Astrocyte (in vitro differentiated cells and primary cell): ENCODE data around the gene HPN. TPM values are rescaled to one million over a fixed set of nuclear protein-coding genes. Genes with fewer than 3 reads are reported as not detected.

Source experiments
- DNase-seq: peaks from one replicate; pipeline ENCODE4 v3.0.0-alpha.2; 2010; ENCODE audit warnings: low read depth
- FAIRE-seq: peaks from 2 replicates; lab custom pipeline; 2011; peaks lifted over from hg19 to GRCh38; lab: Jason Lieb, UNC
- H2AFZ ChIP-seq: 2 replicates; pipeline ENCODE4 v1.6.0; 2012; ENCODE audit warnings: low read depth, low read length, inconsistent platforms
- H3K27ac ChIP-seq: 2 replicates; pipeline ENCODE4 v1.5.1; 2011; ENCODE audit warnings: low read depth, low read length, inconsistent platforms
- H3K27me3 ChIP-seq: 2 replicates; pipeline ENCODE4 v1.6.0; 2011; ENCODE audit warnings: low read length, inconsistent platforms; ENCODE audit not compliant: insufficient read depth
- H3K36me3 ChIP-seq: 2 replicates; pipeline ENCODE4 v1.5.1; 2011; ENCODE audit warnings: low read length, inconsistent platforms; ENCODE audit not compliant: insufficient read depth
- H3K4me1 ChIP-seq: 2 replicates; pipeline ENCODE4 v1.5.1; 2011; ENCODE audit warnings: low read length, inconsistent platforms; ENCODE audit not compliant: insufficient read depth
- H3K4me2 ChIP-seq: 2 replicates; pipeline ENCODE4 v1.6.0; 2012; ENCODE audit warnings: low read length, inconsistent platforms
- H3K4me3 ChIP-seq: 2 replicates; pipeline ENCODE4 v1.5.1; 2011; ENCODE audit warnings: low read depth, mild to moderate bottlenecking, low read length, inconsistent platforms; ENCODE audit not compliant: insufficient read depth
- H3K79me2 ChIP-seq: 2 replicates; pipeline ENCODE4 v1.6.0; 2012; ENCODE audit warnings: mild to moderate bottlenecking, low read length, inconsistent platforms; ENCODE audit not compliant: insufficient read depth
- H3K9ac ChIP-seq: 2 replicates; pipeline ENCODE4 v1.6.0; 2012; ENCODE audit warnings: mild to moderate bottlenecking, low read length, inconsistent platforms
- H3K9me3 ChIP-seq: 2 replicates; pipeline ENCODE4 v1.5.1; 2012; ENCODE audit warnings: low read depth, mild to moderate bottlenecking, low read length, inconsistent platforms; ENCODE audit not compliant: insufficient read depth
- H4K20me1 ChIP-seq: 2 replicates; pipeline ENCODE4 v1.6.0; 2012; ENCODE audit warnings: low read length, inconsistent platforms; ENCODE audit not compliant: insufficient read depth
- H3K27ac Mint-ChIP-seq: one replicate; pipeline ENCODE4 v1.8.0; 2021; ENCODE audit warnings: mild to moderate bottlenecking, mixed read lengths; ENCODE audit not compliant: unreplicated experiment
- H3K27me3 Mint-ChIP-seq: one replicate; pipeline ENCODE4 v1.8.0; 2021; ENCODE audit warnings: low read depth, mixed read lengths; ENCODE audit not compliant: unreplicated experiment
- H3K36me3 Mint-ChIP-seq: one replicate; pipeline ENCODE4 v1.8.0; 2021; ENCODE audit warnings: low read depth, mixed read lengths; ENCODE audit not compliant: unreplicated experiment
- H3K4me1 Mint-ChIP-seq: one replicate; pipeline ENCODE4 v1.8.0; 2021; ENCODE audit warnings: low read depth, mixed read lengths; ENCODE audit not compliant: unreplicated experiment
- H3K4me3 Mint-ChIP-seq: one replicate; pipeline ENCODE4 v1.8.0; 2021; ENCODE audit warnings: mild to moderate bottlenecking, moderate library complexity, mixed read lengths; ENCODE audit not compliant: unreplicated experiment
- H3K9me3 Mint-ChIP-seq: one replicate; pipeline ENCODE4 v1.8.0; 2021; ENCODE audit warnings: mild to moderate bottlenecking, mixed read lengths; ENCODE audit not compliant: unreplicated experiment
- EZH2 ChIP-seq: IDR thresholded peaks from 2 replicates; pipeline ENCODE4 v1.6.1; 2012; ENCODE audit warnings: mild to moderate bottlenecking, low read length, inconsistent platforms; ENCODE audit not compliant: insufficient read depth
- total RNA-seq: library from RNA; stranded (reverse); gene quantifications from 2 replicates; pipeline ENCODE4 v1.2.1, GENCODE V29; 2021
- TF ChIP-seq, protein P1 (sequence below): IDR thresholded peaks from 2 replicates; pipeline ENCODE4 v1.5.1; 2011; ENCODE audit warnings: low read depth, mild to moderate bottlenecking, inconsistent platforms, low read length, moderate library complexity; ENCODE audit not compliant: insufficient read depth

Gene HPN
- total RNA-seq, 1 donor from 2014 or later, result 0.73 TPM

DNA sequence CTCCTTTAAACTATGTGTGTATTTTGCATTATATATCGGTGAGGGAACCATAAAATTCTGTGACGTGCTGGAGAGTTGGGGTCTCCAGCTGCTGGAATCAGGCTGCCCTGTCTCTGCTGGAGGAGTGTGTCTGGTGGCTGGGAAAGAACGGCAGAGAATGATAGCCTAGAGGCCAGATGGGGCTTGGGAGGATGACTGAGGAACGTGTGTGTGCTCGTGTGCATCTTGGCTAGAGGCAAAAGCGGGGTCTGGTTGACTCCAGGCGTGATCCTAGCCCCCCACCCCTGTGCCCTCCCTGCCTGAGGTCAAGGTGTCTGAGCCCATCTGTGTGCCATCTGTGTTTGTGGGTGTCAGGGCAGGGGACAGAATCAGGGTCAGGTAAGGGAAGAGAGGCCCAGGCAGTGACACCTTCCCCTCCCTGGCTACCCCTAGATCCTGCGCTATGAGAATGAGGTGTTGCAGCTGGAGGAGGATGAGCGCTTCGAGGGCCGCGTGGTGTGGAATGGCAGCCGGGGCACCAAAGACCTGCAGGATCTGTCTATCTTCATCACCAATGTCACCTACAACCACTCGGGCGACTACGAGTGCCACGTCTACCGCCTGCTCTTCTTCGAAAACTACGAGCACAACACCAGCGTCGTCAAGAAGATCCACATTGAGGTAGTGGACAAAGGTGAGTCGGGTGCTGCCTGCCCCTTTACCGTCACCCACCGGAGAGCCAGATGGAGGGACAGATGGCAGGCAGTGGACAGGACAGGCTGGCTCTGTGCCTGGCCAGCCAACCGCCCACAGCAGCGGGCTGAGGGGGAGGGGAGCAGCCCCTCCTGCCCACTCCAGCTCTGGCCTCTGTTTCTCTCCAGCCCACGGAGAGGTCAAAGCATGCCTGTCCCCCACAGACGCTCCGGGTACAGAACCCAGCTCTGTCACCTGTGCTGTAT is 8.2 kb upstream of the HPN start:
- Histone ChIP-seq H3K4me1 (peaks cover 10% of the 10 kb centered on the region), H3K27me3 (peaks cover 2% of the 10 kb centered on the region), H3K4me3 (no peak overlapping the region), H2AFZ (no peak overlapping the region), H3K4me2 (no peak overlapping the region), H3K79me2 (no peaks in the 10 kb centered on the region), H3K27ac (no peak overlapping the region), H3K9ac (no peak overlapping the region), H3K36me3 (no peaks in the 10 kb centered on the region), H4K20me1 (peaks cover 14% of the 10 kb centered on the region), H3K9me3 (no peaks in the 10 kb centered on the region)
- H3K36me3 Mint-ChIP-seq, result peaks cover 16% of the 10 kb centered on the region
- H3K4me3 Mint-ChIP-seq, result no peak overlapping the region
- no peaks in the 10 kb centered on the region for H3K4me1 Mint-ChIP-seq
- no peak for DNase-seq
- H3K9me3 Mint-ChIP-seq, result peaks cover 4% of the 10 kb centered on the region
- FAIRE-seq, result no peak
- H3K27me3 Mint-ChIP-seq, result peaks cover 32% of the 10 kb centered on the region
- no peak overlapping the region for H3K27ac Mint-ChIP-seq
- TF ChIP-seq EZH2, result no peak
- TF ChIP-seq, protein P1, sequence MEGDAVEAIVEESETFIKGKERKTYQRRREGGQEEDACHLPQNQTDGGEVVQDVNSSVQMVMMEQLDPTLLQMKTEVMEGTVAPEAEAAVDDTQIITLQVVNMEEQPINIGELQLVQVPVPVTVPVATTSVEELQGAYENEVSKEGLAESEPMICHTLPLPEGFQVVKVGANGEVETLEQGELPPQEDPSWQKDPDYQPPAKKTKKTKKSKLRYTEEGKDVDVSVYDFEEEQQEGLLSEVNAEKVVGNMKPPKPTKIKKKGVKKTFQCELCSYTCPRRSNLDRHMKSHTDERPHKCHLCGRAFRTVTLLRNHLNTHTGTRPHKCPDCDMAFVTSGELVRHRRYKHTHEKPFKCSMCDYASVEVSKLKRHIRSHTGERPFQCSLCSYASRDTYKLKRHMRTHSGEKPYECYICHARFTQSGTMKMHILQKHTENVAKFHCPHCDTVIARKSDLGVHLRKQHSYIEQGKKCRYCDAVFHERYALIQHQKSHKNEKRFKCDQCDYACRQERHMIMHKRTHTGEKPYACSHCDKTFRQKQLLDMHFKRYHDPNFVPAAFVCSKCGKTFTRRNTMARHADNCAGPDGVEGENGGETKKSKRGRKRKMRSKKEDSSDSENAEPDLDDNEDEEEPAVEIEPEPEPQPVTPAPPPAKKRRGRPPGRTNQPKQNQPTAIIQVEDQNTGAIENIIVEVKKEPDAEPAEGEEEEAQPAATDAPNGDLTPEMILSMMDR, result no peak

DNA sequence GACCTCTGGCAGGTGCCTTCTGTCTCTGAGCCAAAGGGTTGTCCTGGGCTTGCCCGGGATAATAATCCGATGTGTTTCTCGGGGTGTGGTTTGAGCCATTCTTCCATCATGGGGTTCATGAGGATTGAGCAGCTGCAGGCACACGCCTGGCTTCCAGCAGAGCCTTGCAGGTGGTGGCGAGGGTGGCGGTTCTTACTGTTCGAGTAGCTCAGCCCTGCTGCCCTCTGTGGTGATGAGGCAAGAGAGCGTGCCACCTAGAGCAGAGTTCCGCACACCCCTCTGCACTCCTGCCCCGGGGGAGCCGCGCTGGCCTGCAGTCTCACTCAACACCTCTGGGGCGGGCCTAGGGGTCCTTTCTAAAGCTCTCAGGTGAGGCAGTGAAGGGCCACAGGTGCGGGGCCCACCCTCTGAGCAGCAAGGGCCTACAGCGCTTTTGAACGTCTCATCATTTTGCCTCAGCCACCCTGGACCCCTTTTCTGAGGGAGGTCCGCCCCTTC is 7.5 kb upstream of the HPN start:
- H3K4me1 ChIP-seq, result peaks cover 10% of the 10 kb centered on the region
- no peaks in the 10 kb centered on the region for H3K36me3 ChIP-seq
- no peak overlapping the region for H3K4me3 Mint-ChIP-seq
- H3K9me3 Mint-ChIP-seq, result peaks cover 4% of the 10 kb centered on the region
- no peak overlapping the region for H3K4me3 ChIP-seq
- H3K4me1 Mint-ChIP-seq, result no peaks in the 10 kb centered on the region
- peaks cover 2% of the 10 kb centered on the region for H3K27me3 ChIP-seq
- H3K9ac ChIP-seq, result no peak overlapping the region
- peaks cover 34% of the 10 kb centered on the region for H3K27me3 Mint-ChIP-seq
- TF ChIP-seq EZH2, result no peak
- TF ChIP-seq, protein P1, result no peak
- H3K27ac Mint-ChIP-seq, result no peak overlapping the region
- no peak overlapping the region for H3K4me2 ChIP-seq
- H3K27ac ChIP-seq, result no peak overlapping the region
- peaks cover 15% of the 10 kb centered on the region for H3K36me3 Mint-ChIP-seq
- FAIRE-seq (no peak), DNase-seq (no peak)
- no peaks in the 10 kb centered on the region for H3K9me3 ChIP-seq
- H2AFZ ChIP-seq, result no peak overlapping the region
- H3K79me2 ChIP-seq, result no peaks in the 10 kb centered on the region
- peaks cover 12% of the 10 kb centered on the region for H4K20me1 ChIP-seq
